Trophoblast cell (in vitro differentiated cells and primary cell): Measurements from ENCODE around the gene WDPCP.

Experiments
- DNase-seq, 2 donors: peaks; one replicate each; pipeline ENCODE4 v3.0.0-alpha.2; 2016
- H2AFZ ChIP-seq: 2 replicates; pipeline ENCODE4 v1.6.1; 2013; ENCODE audit warnings: low read length, moderate library complexity, mild to moderate bottlenecking; ENCODE audit not compliant: insufficient read depth, poor library complexity
- H2AK5ac ChIP-seq: 2 replicates; pipeline ENCODE4 v1.6.1; 2013; ENCODE audit warnings: mild to moderate bottlenecking, low read length
- H2BK120ac ChIP-seq: 2 replicates; pipeline ENCODE4 v1.6.1; 2013; ENCODE audit warnings: low read length, mild to moderate bottlenecking, moderate library complexity; ENCODE audit not compliant: insufficient read depth, poor library complexity
- H2BK12ac ChIP-seq: 2 replicates; pipeline ENCODE4 v1.6.1; 2013; ENCODE audit warnings: mild to moderate bottlenecking, low read length, moderate library complexity
- H2BK5ac ChIP-seq: 2 replicates; pipeline ENCODE4 v1.6.1; 2013; ENCODE audit warnings: low read length, low read depth, moderate library complexity, mild to moderate bottlenecking; ENCODE audit not compliant: poor library complexity
- H3K14ac ChIP-seq: 2 replicates; pipeline ENCODE4 v1.6.1; 2013; ENCODE audit warnings: mild to moderate bottlenecking, low read length
- H3K18ac ChIP-seq: 2 replicates; pipeline ENCODE4 v1.6.1; 2013; ENCODE audit warnings: mild to moderate bottlenecking, low read length
- H3K23ac ChIP-seq: 2 replicates; pipeline ENCODE4 v1.6.1; 2013; ENCODE audit warnings: low read length
- H3K27ac ChIP-seq: 2 replicates; pipeline ENCODE4 v1.5.1; 2013; ENCODE audit warnings: low read depth, mild to moderate bottlenecking, inconsistent platforms, low read length, moderate library complexity
- H3K27me3 ChIP-seq: 2 replicates; pipeline ENCODE4 v1.6.1; 2013; ENCODE audit warnings: inconsistent platforms, mild to moderate bottlenecking, low read length, moderate library complexity; ENCODE audit not compliant: insufficient read depth
- H3K36me3 ChIP-seq, 2 experiments: 1 replicate in 1 of 2; 2 replicates in 1 of 2; pipeline ENCODE4 v1.6.1; 2013; ENCODE audit warnings: low read length in 2 of 2, mild to moderate bottlenecking in 2 of 2, moderate library complexity in 1 of 2; ENCODE audit not compliant: insufficient read depth in 2 of 2, control insufficient read depth in 1 of 2
- H3K4ac ChIP-seq: 2 replicates; pipeline ENCODE4 v1.6.1; 2013; ENCODE audit warnings: low read depth, mild to moderate bottlenecking, low read length, moderate library complexity
- H3K4me1 ChIP-seq, 2 experiments: 1 replicate in 1 of 2; 2 replicates in 1 of 2; pipeline ENCODE4 v1.6.1; 2013; ENCODE audit warnings: low read length in 2 of 2, mild to moderate bottlenecking in 2 of 2, moderate library complexity in 1 of 2; ENCODE audit not compliant: insufficient read depth in 2 of 2, control insufficient read depth in 1 of 2
- H3K4me2 ChIP-seq: 2 replicates; pipeline ENCODE4 v1.6.1; 2013; ENCODE audit warnings: inconsistent platforms, mild to moderate bottlenecking, low read length, moderate library complexity
- H3K4me3 ChIP-seq: 2 replicates; pipeline ENCODE4 v1.5.1; 2013; ENCODE audit warnings: mild to moderate bottlenecking, low read depth, low read length, inconsistent platforms
- H3K79me1 ChIP-seq: one replicate; pipeline ENCODE4 v1.6.1; 2013; ENCODE audit warnings: low read length
- H3K79me2 ChIP-seq: 2 replicates; pipeline ENCODE4 v1.6.1; 2013; ENCODE audit warnings: low read length, mild to moderate bottlenecking; ENCODE audit not compliant: control insufficient read depth, insufficient read depth, poor library complexity
- H3K9ac ChIP-seq: 2 replicates; pipeline ENCODE4 v1.6.1; 2013; ENCODE audit warnings: mild to moderate bottlenecking, low read length
- H3K9me3 ChIP-seq: 2 replicates; pipeline ENCODE4 v1.6.1; 2013; ENCODE audit warnings: low read depth, mild to moderate bottlenecking, control low read depth, inconsistent platforms, low read length; ENCODE audit not compliant: insufficient read depth
- H4K12ac ChIP-seq: 2 replicates; pipeline ENCODE4 v1.6.1; 2013; ENCODE audit warnings: low read depth, mild to moderate bottlenecking, low read length, moderate library complexity
- H4K8ac ChIP-seq: 2 replicates; pipeline ENCODE4 v1.6.1; 2013; ENCODE audit warnings: low read depth, mild to moderate bottlenecking, low read length, moderate library complexity
- H4K91ac ChIP-seq: one replicate; pipeline ENCODE4 v1.6.1; 2013; ENCODE audit warnings: low read depth, mild to moderate bottlenecking, low read length, moderate library complexity
- WGBS: extraction: QIAGEN DNeasy Blood & Tissue Kit; methylation state at CpG from one replicate; pipeline ENCODE4 v1.1.7; 2013; ENCODE audit warnings: missing lambda C conversion rate; ENCODE audit not compliant: insufficient read length, insufficient coverage; ENCODE audit errors: extremely low coverage; 5-methylcytosine and 5-hydroxymethylcytosine counted together

Gene WDPCP

DNA sequence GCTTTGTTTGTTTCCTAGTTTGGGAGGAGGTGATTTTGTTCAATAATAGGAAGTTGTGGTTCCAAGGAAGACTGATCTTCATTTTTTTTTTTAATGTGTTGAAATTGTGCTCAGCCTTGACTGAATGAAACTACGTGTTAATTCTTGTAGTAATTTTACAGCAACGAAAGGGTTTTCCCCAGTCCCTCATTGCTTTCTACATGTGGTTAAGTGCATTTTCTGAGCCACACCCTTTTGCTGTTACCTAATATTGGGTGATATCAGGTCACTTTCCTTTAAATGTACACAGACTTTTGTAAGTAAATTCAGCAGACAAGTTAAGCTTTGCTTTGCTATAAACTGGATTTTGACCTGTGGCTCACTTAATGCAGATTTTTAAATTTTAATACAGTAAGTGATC, 464.1 kb downstream of the WDPCP start:
- Histone ChIP-seq H4K91ac (no peak overlapping the region), H3K9me3 (no peaks in the 10 kb centered on the region), H2AFZ (no peak overlapping the region), H3K27me3 (no peaks in the 10 kb centered on the region), H3K18ac (no peak overlapping the region), H3K4ac (no peak overlapping the region), H3K79me1 (no peaks in the 10 kb centered on the region), H3K4me1 (no peaks in the 10 kb centered on the region), H3K23ac (no peak overlapping the region), H3K79me2 (no peaks in the 10 kb centered on the region), H2BK5ac (no peak overlapping the region), H3K4me3 (no peak overlapping the region), H4K12ac (no peak overlapping the region), H3K36me3 (no peaks in the 10 kb centered on the region), H3K4me2 (no peak overlapping the region), H4K8ac (no peak overlapping the region), H2AK5ac (no peak overlapping the region), H3K14ac (no peak overlapping the region), H2BK120ac (no peak overlapping the region), H2BK12ac (no peak overlapping the region), H3K27ac (no peak overlapping the region), H3K9ac (no peak overlapping the region)
- no CpG with 5 or more reads among the region's 2 CpGs for WGBS
- DNase-seq: peak in 1 of 2 donors; percentile 11

DNA sequence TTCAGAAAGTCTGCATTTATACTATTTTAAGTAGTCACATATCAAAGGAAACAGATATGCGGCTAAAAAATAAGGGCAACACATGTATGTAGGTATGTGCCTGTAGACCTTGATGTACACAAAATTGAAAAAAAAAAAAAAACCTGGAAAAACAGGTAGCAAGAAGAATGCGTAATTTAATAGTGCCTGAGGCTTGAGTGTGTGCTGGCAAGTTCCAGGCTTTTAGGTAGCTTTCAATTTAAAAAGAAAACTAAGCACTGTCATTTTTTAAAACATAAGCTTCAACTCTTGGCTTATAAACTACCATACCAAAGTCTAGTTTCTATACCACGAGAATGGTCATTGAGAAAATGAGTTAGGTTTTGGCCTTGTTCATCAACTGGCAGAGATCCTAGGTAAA, 465.4 kb downstream of the WDPCP start:
- Histone ChIP-seq H3K36me3 (no peaks in the 10 kb centered on the region), H3K4me1 (no peaks in the 10 kb centered on the region), H3K4me2 (peak overlapping the region; percentile 20), H2BK12ac (no peak overlapping the region), H3K27ac (no peak overlapping the region), H4K12ac (no peak overlapping the region), H3K9ac (no peak overlapping the region), H3K4me3 (no peak overlapping the region), H3K14ac (no peak overlapping the region), H3K79me1 (no peaks in the 10 kb centered on the region), H4K8ac (no peak overlapping the region), H2BK120ac (no peak overlapping the region), H2AK5ac (no peak overlapping the region), H2AFZ (no peak overlapping the region), H2BK5ac (no peak overlapping the region), H3K4ac (no peak overlapping the region), H3K27me3 (no peaks in the 10 kb centered on the region), H3K9me3 (no peaks in the 10 kb centered on the region), H3K23ac (no peak overlapping the region), H3K18ac (no peak overlapping the region), H3K79me2 (no peaks in the 10 kb centered on the region), H4K91ac (no peak overlapping the region)
- DNase-seq: peak; percentile 37 to 92
- WGBS: no CpG with 5 or more reads among the region's 3 CpGs

DNA sequence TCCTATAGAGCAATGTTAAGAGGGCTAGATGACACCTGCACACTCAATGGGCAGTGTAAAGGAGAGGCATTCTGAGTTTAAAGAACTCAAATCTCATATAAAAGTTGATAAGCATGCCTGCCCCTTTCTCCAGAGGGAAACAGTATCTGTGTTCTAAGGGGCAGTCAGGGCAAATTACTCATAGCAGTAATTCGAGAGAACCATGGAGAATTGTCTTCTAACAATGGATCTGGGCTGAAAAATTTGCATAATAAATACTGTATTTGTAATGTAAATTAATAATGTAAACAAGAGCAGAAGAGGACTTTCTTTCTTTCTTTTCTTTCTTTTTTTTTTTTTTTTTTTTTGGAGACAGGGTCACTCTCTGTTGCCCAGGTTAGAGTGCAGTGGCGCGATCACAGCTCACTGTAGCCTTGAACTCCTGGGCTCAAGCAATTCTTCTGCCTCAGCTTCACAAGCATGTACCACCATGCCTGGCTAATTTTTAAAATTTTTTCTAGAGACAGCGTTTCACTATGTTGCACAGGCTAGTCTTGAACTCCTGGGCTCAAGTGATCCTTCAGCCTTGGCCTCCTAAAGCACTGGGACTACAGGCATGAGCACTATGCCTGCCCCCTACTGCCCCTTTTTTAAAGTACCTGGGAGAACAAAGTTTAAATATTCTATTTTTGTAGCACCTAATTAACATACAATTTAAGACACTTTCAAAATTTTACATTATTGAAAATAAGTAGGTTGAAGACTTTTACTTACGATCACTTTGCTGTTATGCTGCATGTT, 467.0 kb downstream of the WDPCP start:
- no peaks in the 10 kb centered on the region for H3K79me1 ChIP-seq

DNA sequence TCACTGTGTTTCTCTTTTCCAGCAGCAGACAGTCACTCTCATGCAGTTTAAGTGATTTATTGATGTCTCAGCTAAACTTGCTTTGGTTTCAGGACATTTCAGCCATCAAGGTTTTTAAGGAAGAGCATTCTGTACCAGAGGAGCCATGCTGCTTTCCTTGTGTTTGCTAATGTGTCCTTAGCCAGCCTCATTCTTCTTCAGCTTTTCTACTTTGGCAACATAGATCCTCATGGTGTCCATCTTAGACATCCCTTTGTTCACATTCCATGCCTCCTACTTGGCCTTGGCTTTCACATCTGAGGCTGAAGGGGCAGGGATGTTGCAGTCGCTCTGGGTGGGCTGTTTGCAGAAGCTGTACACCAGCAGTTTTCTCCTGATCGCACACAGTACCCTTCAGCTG, 469.5 kb downstream of the WDPCP start:
- no peak overlapping the region for H2BK12ac ChIP-seq
- WGBS: no CpG with 5 or more reads among the region's 2 CpGs
- no peak overlapping the region for H3K4ac ChIP-seq
- no peaks in the 10 kb centered on the region for H3K4me1 ChIP-seq
- no peak overlapping the region for H2AFZ ChIP-seq
- H3K27me3 ChIP-seq: no peaks in the 10 kb centered on the region
- H3K4me3 ChIP-seq: no peak overlapping the region
- H2BK5ac ChIP-seq: no peak overlapping the region
- no peaks in the 10 kb centered on the region for H3K79me1 ChIP-seq
- H4K8ac ChIP-seq: no peak overlapping the region
- no peaks in the 10 kb centered on the region for H3K9me3 ChIP-seq
- no peak overlapping the region for H3K18ac ChIP-seq
- no peak overlapping the region for H4K12ac ChIP-seq
- H2AK5ac ChIP-seq: no peak overlapping the region
- no peak overlapping the region for H3K9ac ChIP-seq
- no peak overlapping the region for H2BK120ac ChIP-seq
- DNase-seq: no peak
- no peaks in the 10 kb centered on the region for H3K79me2 ChIP-seq
- no peak overlapping the region for H4K91ac ChIP-seq
- no peak overlapping the region for H3K4me2 ChIP-seq
- no peak overlapping the region for H3K14ac ChIP-seq
- no peaks in the 10 kb centered on the region for H3K36me3 ChIP-seq
- no peak overlapping the region for H3K27ac ChIP-seq
- H3K23ac ChIP-seq: no peak overlapping the region

More for the DNA sequence above, 467.0 kb downstream of the WDPCP start:
- no peak overlapping the region for H3K14ac ChIP-seq
- H3K23ac ChIP-seq: no peak overlapping the region
- no peak overlapping the region for H3K9ac ChIP-seq
- H2BK5ac ChIP-seq: no peak overlapping the region
- H3K27ac ChIP-seq: no peak overlapping the region
- no peak overlapping the region for H3K4ac ChIP-seq
- H4K91ac ChIP-seq: no peak overlapping the region
- H3K36me3 ChIP-seq: no peaks in the 10 kb centered on the region
- H2AFZ ChIP-seq: no peak overlapping the region
- no peaks in the 10 kb centered on the region for H3K79me2 ChIP-seq
- H2BK12ac ChIP-seq: no peak overlapping the region
- H3K9me3 ChIP-seq: no peaks in the 10 kb centered on the region
- no peak overlapping the region for H3K4me3 ChIP-seq
- H3K4me1 ChIP-seq: no peaks in the 10 kb centered on the region
- no peak overlapping the region for H4K8ac ChIP-seq
- H2BK120ac ChIP-seq: no peak overlapping the region
- no peak overlapping the region for H3K18ac ChIP-seq
- H2AK5ac ChIP-seq: no peak overlapping the region
- peak; percentile 3 to 44 for DNase-seq
- H3K4me2 ChIP-seq: no peak overlapping the region
- WGBS: no CpG with 5 or more reads among the region's 5 CpGs
- H3K27me3 ChIP-seq: no peaks in the 10 kb centered on the region
- H4K12ac ChIP-seq: no peak overlapping the region
